HL-60 (cell line): ENCODE results near the gene ZCCHC24.

Experiments used
- DNase-seq, 2 experiments: peaks; one replicate each; pipeline ENCODE4 v3.0.0-alpha.2; 2010 to 2020; ENCODE audit warnings: low read depth in 1 of 2, low spot score in 1 of 2
- H3K27ac ChIP-seq: fragments of 250-450 bp; sonication (Bioruptor Pico); replicated peaks from 2 replicates; pipeline ENCODE4 v1.5.1; 2020; ENCODE audit warnings: mild to moderate bottlenecking, moderate library complexity
- H3K27me3 ChIP-seq: fragments of 250-450 bp; sonication (Bioruptor Pico); 2 replicates; pipeline ENCODE4 v1.5.1; 2021; ENCODE audit warnings: mild to moderate bottlenecking, moderate library complexity; ENCODE audit not compliant: insufficient read depth, poor library complexity, severe bottlenecking
- H3K4me3 ChIP-seq: replicated peaks from 2 replicates; pipeline ENCODE4 v1.5.1; 2011; ENCODE audit warnings: mild to moderate bottlenecking, control low read depth, low read length; ENCODE audit not compliant: insufficient read depth
- CTCF ChIP-seq: IDR thresholded peaks from one replicate; pipeline ENCODE4 v1.5.1; 2011; ENCODE audit warnings: low read length, control low read depth, inconsistent platforms; ENCODE audit not compliant: insufficient read depth
- GABPA ChIP-seq: IDR thresholded peaks from 2 replicates; pipeline ENCODE4 v1.6.1; 2012; ENCODE audit warnings: low read depth
- POLR2AphosphoS5 ChIP-seq: IDR thresholded peaks from 2 replicates; pipeline ENCODE4 v1.6.1; 2012; ENCODE audit warnings: low read depth
- SPI1 ChIP-seq: IDR thresholded peaks from 2 replicates; pipeline ENCODE4 v1.6.1; 2012; ENCODE audit warnings: low read depth, mild to moderate bottlenecking, borderline replicate concordance
- TF ChIP-seq, protein P1 (sequence below): IDR thresholded peaks from 2 replicates; pipeline ENCODE4 v1.6.1; 2012; ENCODE audit warnings: low read depth; ENCODE audit not compliant: insufficient replicate concordance

Gene ZCCHC24

DNA sequence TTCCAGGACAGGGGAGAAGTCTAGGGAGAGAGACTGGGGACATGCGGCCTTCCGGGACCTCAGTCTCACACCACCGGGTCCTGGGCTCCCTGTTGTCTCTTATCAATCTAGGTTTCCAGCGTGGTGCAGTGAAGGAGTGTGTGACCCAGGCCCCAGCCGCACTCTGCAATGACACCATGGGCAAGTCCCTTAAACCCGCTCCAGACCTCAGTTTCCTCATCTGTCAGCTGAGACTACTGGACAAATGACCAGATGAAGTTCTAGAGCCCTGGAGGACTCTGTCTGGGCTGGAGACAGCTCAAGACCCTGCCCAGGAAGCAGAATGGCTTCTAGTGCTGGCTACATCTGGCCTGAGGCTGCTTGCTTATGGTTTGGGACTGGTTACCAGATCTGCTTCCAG is 46.8 kb upstream of the ZCCHC24 start:
- TF ChIP-seq GABPA = no peak
- TF ChIP-seq CTCF = no peak
- TF ChIP-seq SPI1 = no peak
- H3K27me3 ChIP-seq = peaks cover 2% of the 10 kb centered on the region
- H3K4me3 ChIP-seq = no peak overlapping the region
- no peak for DNase-seq
- H3K27ac ChIP-seq = no peak overlapping the region

DNA sequence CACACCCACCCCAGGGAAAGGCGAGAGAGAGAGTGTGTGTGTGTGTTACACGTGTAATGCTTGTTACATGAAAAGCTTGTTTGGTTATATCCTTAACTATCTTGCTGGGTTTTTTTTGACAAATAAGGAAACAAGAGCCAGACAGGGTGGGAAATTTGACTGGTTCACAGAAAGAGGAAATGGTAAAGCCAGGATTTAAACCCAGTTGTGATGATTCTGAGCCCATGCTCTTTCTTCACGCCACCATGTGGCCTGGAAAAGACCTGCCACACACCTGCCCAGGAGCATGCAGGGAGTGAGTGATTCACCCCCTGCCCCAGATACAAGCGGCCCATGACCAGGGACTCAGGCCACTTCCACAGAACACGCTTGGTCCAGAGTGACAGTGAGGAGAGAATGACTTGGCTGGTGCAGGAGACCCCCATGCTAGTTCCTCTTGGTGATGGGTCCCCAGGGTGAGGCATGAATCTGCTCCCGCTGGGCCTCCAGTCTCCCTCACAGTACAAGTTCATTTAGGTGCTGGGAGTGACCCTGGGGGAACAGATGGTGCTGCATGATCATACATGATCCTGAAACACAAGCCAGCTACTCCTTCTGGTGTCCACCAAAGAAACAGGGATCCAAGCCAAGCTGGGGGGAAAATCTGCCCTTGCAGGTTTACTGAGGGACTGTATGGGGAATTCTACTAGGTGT is 45.9 kb upstream of the ZCCHC24 start:
- peak; percentile 93 for TF ChIP-seq SPI1
- TF ChIP-seq, protein P1, sequence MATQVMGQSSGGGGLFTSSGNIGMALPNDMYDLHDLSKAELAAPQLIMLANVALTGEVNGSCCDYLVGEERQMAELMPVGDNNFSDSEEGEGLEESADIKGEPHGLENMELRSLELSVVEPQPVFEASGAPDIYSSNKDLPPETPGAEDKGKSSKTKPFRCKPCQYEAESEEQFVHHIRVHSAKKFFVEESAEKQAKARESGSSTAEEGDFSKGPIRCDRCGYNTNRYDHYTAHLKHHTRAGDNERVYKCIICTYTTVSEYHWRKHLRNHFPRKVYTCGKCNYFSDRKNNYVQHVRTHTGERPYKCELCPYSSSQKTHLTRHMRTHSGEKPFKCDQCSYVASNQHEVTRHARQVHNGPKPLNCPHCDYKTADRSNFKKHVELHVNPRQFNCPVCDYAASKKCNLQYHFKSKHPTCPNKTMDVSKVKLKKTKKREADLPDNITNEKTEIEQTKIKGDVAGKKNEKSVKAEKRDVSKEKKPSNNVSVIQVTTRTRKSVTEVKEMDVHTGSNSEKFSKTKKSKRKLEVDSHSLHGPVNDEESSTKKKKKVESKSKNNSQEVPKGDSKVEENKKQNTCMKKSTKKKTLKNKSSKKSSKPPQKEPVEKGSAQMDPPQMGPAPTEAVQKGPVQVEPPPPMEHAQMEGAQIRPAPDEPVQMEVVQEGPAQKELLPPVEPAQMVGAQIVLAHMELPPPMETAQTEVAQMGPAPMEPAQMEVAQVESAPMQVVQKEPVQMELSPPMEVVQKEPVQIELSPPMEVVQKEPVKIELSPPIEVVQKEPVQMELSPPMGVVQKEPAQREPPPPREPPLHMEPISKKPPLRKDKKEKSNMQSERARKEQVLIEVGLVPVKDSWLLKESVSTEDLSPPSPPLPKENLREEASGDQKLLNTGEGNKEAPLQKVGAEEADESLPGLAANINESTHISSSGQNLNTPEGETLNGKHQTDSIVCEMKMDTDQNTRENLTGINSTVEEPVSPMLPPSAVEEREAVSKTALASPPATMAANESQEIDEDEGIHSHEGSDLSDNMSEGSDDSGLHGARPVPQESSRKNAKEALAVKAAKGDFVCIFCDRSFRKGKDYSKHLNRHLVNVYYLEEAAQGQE = no peak
- no peak overlapping the region for H3K27ac ChIP-seq
- H3K27me3 ChIP-seq = peaks cover under 1% of the 10 kb centered on the region
- peak in 1 of 2 experiments; percentile 48 for DNase-seq
- no peak overlapping the region for H3K4me3 ChIP-seq

DNA sequence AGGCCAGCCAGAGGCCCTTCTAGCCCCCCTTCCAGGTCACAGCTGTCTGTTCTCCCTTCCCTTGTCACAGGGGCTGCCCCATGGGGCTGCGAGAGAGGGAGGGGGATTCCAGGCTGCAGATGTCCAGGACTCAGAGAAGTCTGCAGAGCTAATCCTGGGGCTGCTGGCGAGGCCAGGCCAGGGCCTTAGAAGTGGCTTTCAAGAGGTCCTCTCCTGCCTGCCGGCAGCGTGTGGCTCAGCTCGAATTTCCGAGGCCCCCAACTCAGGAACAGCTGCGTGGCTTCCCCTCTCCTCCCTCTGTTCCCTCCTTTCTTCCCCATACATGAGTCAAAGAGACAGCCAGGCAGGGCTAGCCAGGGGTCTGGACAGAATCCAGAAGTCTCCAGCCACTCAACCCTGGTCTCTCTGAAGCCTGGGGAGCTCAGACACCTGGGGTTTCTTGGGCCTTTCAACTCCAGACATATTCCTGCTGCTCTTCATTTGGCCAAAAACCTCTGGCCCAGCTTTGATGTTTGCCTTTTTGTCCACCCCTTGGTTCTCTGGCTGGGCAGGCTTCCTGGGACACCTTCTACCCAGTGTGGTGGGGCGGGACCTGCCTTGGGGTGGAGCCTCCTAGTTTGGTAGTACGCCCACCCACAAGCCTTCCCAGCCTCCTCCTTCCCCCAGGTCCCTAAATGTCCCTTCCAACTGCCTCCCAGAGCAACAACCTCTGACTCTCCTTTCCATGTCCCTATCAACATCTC is 45.1 kb upstream of the ZCCHC24 start:
- TF ChIP-seq, protein P1 = no peak
- TF ChIP-seq POLR2AphosphoS5 (no peak), SPI1 (no peak), GABPA (no peak), CTCF (no peak)
- DNase-seq = no peak
- Histone ChIP-seq H3K27ac (no peak overlapping the region), H3K4me3 (no peak overlapping the region), H3K27me3 (no peaks in the 10 kb centered on the region)

GRCh38 chr10:79488870-79489269 is 43.4 kb upstream of the ZCCHC24 start:
- no peak for DNase-seq
- Histone ChIP-seq H3K27ac (no peak overlapping the region), H3K27me3 (no peaks in the 10 kb centered on the region), H3K4me3 (no peak overlapping the region)
- no peak for TF ChIP-seq CTCF
